ENCODE results near the gene PLCB4.

DNA sequence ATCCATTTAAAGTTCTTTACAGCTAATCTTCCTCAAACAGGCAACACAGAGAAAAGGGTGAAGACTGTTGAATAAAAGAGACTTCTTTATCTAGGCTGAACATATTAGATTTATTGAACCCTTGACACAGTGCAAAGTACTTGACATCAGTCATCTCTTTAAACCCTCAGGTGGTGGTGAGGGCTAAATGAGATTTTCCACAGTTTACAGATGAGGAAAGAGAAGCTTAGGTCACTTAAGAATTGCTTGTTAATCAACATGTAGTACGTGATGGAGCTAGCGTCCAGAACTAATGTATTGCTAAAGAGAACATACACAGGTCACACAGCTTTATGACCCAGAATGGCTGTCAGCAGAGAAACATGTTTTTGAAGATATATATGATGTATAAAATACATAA lies 252.1 kb downstream of the PLCB4 start:
- TF ChIP-seq CTCF (IDR thresholded peaks at IDR 0.05) (no peak), POLR2A (IDR thresholded peaks at IDR 0.05) (no peak)
